Activated naive CD4-positive, alpha-beta T cell treated with anti-CD3 and anti-CD28 coated beads for 36 hours (primary cell): Measurements from ENCODE around the gene GTF3C5. TPM values are rescaled to one million over a fixed set of nuclear protein-coding genes. Genes with fewer than 3 reads are reported as not detected.
"Not testable (repeated sequence)": the region's sequence is repeated elsewhere in the genome, so short reads cannot be mapped to it uniquely, and the experiment has no call there.

Experiments used
- CTCF ChIA-PET: fragments of 350-600 bp; sonication (Branson Sonifier 250); formaldehyde crosslinking; loops from one replicate; lab custom pipeline; 2021; ENCODE audit warnings: antibody characterized with exemption; lab: Charles Lee
- DNase-seq: peaks from one replicate; pipeline ENCODE4 v3.0.0-alpha.2; 2020
- H3K27ac Mint-ChIP-seq: one replicate; pipeline ENCODE4 v1.8.0; 2021; ENCODE audit warnings: mild to moderate bottlenecking, mixed read lengths
- H3K27me3 Mint-ChIP-seq: one replicate; pipeline ENCODE4 v1.8.0; 2021; ENCODE audit warnings: low read depth, mixed read lengths
- H3K36me3 Mint-ChIP-seq: one replicate; pipeline ENCODE4 v1.8.0; 2021; ENCODE audit warnings: low read depth, mixed read lengths
- H3K4me1 Mint-ChIP-seq: one replicate; pipeline ENCODE4 v1.8.0; 2021; ENCODE audit warnings: low read depth, mixed read lengths
- H3K4me3 Mint-ChIP-seq: one replicate; pipeline ENCODE4 v1.8.0; 2021; ENCODE audit warnings: mild to moderate bottlenecking, moderate library complexity, mixed read lengths
- H3K9me3 Mint-ChIP-seq: one replicate; pipeline ENCODE4 v1.8.0; 2021; ENCODE audit warnings: mixed read lengths
- intact Hi-C: fragments of 100-400 bp; cut with micrococcal nuclease; formaldehyde crosslinking; loops from one replicate; pipeline ENCODE4 v1.15.1; 2023
- total RNA-seq, 2 experiments: library from RNA; stranded (reverse); gene quantifications; one replicate each; pipeline ENCODE4 v1.2.3, GENCODE V29; 2021

Gene GTF3C5
- total RNA-seq, 2 experiments from 2014 or later = 102 to 108 TPM

DNA sequence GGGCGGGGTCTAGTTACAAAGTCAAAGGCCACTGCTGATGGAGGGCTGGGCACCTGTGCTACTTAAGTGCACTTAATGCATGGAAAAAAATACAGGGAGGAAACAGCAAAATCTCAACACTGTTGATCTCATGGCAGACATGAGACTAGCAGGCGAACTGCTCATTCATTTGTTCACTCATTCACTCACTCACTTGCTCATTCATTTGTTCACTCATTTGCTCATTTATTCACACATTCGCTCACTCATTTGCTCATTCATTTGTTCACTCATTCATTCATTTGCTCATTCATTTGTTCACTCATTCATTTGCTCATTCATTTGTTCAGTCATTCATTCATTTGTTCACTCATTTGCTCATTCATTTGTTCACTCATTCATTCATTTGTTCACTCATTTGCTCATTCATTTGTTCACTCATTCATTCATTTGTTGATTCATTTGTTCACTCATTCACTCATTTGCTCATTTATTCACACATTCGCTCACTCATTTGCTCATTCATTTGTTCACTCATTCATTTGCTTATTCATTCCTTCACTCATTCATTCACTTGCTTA lies 40.7 kb upstream of the GTF3C5 start:
- CTCF ChIA-PET, H3K4me1 Mint-ChIP-seq, H3K36me3 Mint-ChIP-seq, DNase-seq, intact Hi-C loops, H3K9me3 Mint-ChIP-seq, H3K4me3 Mint-ChIP-seq, H3K27ac Mint-ChIP-seq: not testable (repeated sequence)
- H3K27me3 Mint-ChIP-seq = peaks cover 11% of the 10 kb centered on the region

DNA sequence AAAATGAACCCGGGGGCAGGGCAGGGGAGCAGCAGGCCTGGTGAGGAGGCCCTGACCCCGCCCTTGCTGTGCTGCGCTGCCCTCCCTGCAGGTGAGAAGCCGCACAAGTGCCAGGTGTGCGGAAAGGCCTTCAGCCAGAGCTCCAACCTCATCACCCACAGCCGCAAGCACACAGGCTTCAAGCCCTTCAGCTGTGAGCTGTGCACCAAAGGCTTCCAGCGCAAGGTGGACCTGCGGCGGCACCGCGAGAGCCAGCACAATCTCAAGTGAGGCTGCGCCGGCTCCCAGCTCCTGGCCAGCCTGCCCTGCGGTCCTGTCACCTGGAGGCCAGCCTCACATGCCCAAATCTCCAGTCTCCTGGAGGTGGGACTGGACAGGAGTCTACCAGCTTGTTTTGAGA lies 40.0 kb upstream of the GTF3C5 start:
- H3K4me1 Mint-ChIP-seq = peaks cover 5% of the 10 kb centered on the region
- H3K4me3 Mint-ChIP-seq = no peak overlapping the region
- no peak for DNase-seq
- H3K27ac Mint-ChIP-seq = no peak overlapping the region
- H3K27me3 Mint-ChIP-seq = peaks cover 8% of the 10 kb centered on the region
- no peaks in the 10 kb centered on the region for H3K9me3 Mint-ChIP-seq
- CTCF ChIA-PET = interaction anchor here (1.4 kb wide), 1 partner anchor 31 kb away, joined by 5 read pairs; no protein-coding TSS in a partner anchor
- H3K36me3 Mint-ChIP-seq = no peaks in the 10 kb centered on the region
- intact Hi-C loops = no loop called here

GRCh38 chr9:132991351-132992300 lies 39.2 kb upstream of the GTF3C5 start:
- no peak overlapping the region for H3K4me3 Mint-ChIP-seq
- H3K27me3 Mint-ChIP-seq = peaks cover 4% of the 10 kb centered on the region
- peaks cover 5% of the 10 kb centered on the region for H3K4me1 Mint-ChIP-seq
- DNase-seq = no peak
- CTCF ChIA-PET = interaction anchor here (1.4 kb wide), 1 partner anchor 31 kb away, joined by 5 read pairs; no protein-coding TSS in a partner anchor
- no peak overlapping the region for H3K27ac Mint-ChIP-seq
- no peaks in the 10 kb centered on the region for H3K36me3 Mint-ChIP-seq
- intact Hi-C loops = no loop called here
- no peaks in the 10 kb centered on the region for H3K9me3 Mint-ChIP-seq

DNA sequence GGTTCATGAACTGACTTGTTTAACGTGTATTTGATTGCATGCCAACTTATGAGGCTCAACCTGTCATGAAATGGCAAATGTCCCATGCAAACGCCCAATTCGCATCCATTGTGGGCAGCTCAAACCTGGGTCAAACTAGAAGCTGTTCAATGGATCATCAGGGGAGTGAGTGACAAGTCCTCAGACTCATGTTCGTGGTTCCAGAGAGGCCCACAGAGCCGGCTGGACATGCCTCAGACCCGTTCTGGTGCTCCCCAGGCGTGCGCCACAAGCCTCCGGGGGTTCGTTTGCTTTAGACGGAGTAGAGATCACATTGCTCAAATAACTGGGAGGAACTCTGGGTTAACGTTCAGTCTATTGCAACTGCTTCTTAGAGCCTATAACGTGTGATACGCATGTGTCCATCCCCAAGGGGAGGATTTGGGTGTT lies 37.3 kb upstream of the GTF3C5 start:
- CTCF ChIA-PET = interaction anchor here (0.9 kb wide), 1 partner anchor 29 kb away, joined by 3 read pairs; no protein-coding TSS in a partner anchor
- Mint-ChIP-seq H3K36me3 (no peaks in the 10 kb centered on the region), H3K4me1 (peaks cover 5% of the 10 kb centered on the region), H3K27me3 (no peaks in the 10 kb centered on the region), H3K27ac (no peak overlapping the region), H3K9me3 (no peaks in the 10 kb centered on the region), H3K4me3 (no peak overlapping the region)
- intact Hi-C loops = no loop called here
- DNase-seq = no peak

DNA sequence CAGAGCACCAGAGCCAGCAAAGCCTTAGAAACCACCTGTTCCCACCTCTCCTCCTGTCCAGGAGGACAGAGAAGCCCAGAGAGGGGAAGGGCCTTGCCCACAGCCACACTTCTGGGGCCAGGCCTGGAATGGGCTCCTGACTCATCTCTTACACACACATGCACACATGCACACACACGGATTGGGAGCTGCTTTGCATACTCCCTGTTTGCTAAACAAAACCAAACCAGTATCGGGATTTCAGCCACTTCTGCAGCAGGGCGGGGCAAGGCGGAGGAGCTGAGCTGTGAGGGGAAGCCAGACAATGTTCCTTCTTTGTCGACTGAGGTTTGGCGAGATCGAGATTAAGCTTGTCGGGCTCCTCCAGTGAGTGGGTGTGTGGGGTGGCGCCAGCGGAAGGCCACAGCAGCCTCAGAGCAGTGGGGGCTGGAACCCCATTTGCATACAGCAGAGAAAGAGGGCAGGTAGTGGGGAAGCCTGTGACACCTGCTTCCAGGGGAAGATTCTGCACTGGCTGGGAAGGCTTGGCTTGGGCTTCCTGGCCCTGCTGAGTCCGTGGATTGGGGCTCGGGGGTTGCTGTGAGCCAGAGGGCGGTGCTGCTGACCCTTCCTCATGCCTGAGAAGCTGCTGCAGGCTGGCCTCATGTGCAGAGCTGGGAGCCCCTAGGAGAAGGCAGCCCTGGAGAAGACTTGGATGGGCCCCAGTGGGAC lies 36.2 kb upstream of the GTF3C5 start:
- CTCF ChIA-PET = interaction anchor here (0.6 kb wide), 1 partner anchor 56 kb away, joined by 3 read pairs; no protein-coding TSS in a partner anchor
- Mint-ChIP-seq H3K27ac (no peak overlapping the region), H3K36me3 (no peaks in the 10 kb centered on the region), H3K9me3 (no peaks in the 10 kb centered on the region), H3K27me3 (no peaks in the 10 kb centered on the region), H3K4me3 (no peak overlapping the region), H3K4me1 (peaks cover 5% of the 10 kb centered on the region)
- no peak for DNase-seq
- intact Hi-C loops = no loop called here

- intact Hi-C loops = no loop called here
- Mint-ChIP-seq H3K36me3 (no peaks in the 10 kb centered on the region), H3K4me1 (peaks cover 5% of the 10 kb centered on the region), H3K27me3 (peaks cover 3% of the 10 kb centered on the region), H3K4me3 (no peak overlapping the region), H3K27ac (no peak overlapping the region), H3K9me3 (no peaks in the 10 kb centered on the region)
- no peak for DNase-seq
- CTCF ChIA-PET = interaction anchor here (0.6 kb wide), 1 partner anchor 57 kb away, joined by 3 read pairs; no protein-coding TSS in a partner anchor
Measured at GRCh38 chr9:132995121-132995420, 35.7 kb upstream of the GTF3C5 start.

DNA sequence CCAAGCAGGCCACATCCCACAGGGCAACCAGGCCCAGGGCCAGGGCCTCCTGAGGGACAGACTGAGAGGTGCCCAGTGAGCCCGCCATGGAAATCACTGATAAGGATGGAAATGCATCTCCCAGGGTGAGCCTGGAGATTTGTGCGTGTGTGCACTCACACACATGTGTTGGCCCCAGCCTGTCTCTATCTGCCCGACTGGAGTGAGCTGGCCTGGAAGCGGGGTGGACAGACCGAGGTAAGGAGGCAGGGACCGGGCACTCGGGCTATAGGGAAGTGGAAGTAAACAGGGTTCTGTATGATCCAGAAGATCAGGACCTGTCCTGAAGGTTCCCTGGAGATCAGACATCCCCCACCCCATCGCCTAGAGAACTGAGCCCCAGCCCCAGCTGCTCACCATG lies 34.9 kb upstream of the GTF3C5 start:
- Mint-ChIP-seq H3K4me1 (peaks cover 5% of the 10 kb centered on the region), H3K9me3 (no peaks in the 10 kb centered on the region), H3K27ac (no peak overlapping the region), H3K27me3 (peaks cover 9% of the 10 kb centered on the region), H3K4me3 (no peak overlapping the region), H3K36me3 (no peaks in the 10 kb centered on the region)
- intact Hi-C loops = no loop called here
- DNase-seq = no peak
- CTCF ChIA-PET = no interaction called here

- H3K4me3 Mint-ChIP-seq = no peak overlapping the region
- intact Hi-C loops = no loop called here
- H3K36me3 Mint-ChIP-seq = no peaks in the 10 kb centered on the region
- peaks cover 5% of the 10 kb centered on the region for H3K4me1 Mint-ChIP-seq
- DNase-seq = no peak
- peaks cover 10% of the 10 kb centered on the region for H3K27me3 Mint-ChIP-seq
- H3K9me3 Mint-ChIP-seq = no peaks in the 10 kb centered on the region
- no peak overlapping the region for H3K27ac Mint-ChIP-seq
- CTCF ChIA-PET = no interaction called here
Measured at GRCh38 chr9:132996526-132996925, 34.3 kb upstream of the GTF3C5 start.

- Mint-ChIP-seq H3K36me3 (no peaks in the 10 kb centered on the region), H3K4me1 (peaks cover 5% of the 10 kb centered on the region), H3K27me3 (peaks cover 15% of the 10 kb centered on the region), H3K9me3 (no peaks in the 10 kb centered on the region), H3K27ac (no peak overlapping the region), H3K4me3 (no peak overlapping the region)
- CTCF ChIA-PET = no interaction called here
- intact Hi-C loops = no loop called here
- no peak for DNase-seq
Measured at GRCh38 chr9:132997591-132997990, 33.2 kb upstream of the GTF3C5 start.

DNA sequence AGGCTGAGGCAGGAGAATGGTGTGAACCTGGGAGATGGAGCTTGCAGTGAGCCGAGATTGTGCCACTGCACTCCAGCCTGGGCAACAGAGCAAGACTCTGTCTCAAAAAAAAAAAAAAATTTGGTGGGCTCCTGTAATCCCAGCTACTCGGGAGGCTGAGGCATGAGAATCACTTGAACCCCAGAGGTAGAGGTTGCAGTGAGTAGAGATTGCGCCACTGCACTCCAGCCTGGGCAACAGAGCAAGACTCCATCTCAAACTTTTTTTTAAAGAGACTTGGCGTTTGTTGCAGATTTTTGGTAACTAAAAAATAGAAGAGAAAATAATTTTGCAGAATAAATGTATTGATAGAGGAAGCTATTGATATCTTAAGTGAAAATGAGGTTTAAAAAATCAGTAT lies 32.6 kb upstream of the GTF3C5 start:
- H3K4me3 Mint-ChIP-seq, H3K9me3 Mint-ChIP-seq, H3K36me3 Mint-ChIP-seq, intact Hi-C loops, H3K4me1 Mint-ChIP-seq, H3K27ac Mint-ChIP-seq, CTCF ChIA-PET, DNase-seq: not testable (repeated sequence)
- peaks cover 20% of the 10 kb centered on the region for H3K27me3 Mint-ChIP-seq

DNA sequence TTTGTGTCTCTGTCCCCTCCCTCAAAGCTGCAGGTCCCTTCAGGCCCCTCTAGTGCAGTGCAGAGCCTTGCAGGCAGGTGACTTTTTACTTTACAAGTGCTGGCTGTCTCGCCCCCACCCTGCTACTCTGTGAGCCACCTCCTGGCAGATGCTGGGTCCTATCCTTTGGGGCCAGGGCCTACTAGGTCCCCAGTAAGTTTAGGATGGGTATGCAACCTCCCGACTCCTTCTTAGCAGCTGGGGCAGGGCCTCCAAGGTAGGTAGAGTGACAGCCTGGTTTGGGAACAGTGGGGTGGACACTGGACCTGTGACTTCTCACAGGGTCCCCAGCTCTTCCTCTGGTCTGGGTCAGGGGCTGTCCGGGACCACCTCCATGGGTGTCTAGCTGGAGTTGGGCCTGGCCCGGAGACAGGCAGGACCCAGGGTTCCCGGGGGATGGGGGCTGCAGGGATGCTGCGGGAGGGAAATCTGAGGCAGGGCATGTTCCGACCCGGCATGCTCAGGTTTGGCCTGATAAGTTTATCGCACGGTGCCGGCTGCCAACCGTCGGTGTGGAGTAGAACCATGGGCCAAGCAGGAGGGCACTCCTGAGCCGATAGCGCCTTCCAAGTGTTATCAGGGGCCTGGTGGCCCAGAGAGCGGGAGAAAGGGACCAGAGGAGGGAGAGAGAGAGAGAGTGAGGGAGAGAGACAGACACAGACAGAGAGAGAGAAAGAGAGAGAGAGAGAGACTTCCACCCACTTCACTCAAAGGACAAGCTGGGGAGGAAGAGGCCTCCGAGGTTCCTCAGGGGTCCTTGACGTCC lies 31.8 kb upstream of the GTF3C5 start:
- peaks cover 5% of the 10 kb centered on the region for H3K4me1 Mint-ChIP-seq
- no peak overlapping the region for H3K4me3 Mint-ChIP-seq
- no peaks in the 10 kb centered on the region for H3K36me3 Mint-ChIP-seq
- H3K9me3 Mint-ChIP-seq = no peaks in the 10 kb centered on the region
- intact Hi-C loops = no loop called here
- no peak overlapping the region for H3K27ac Mint-ChIP-seq
- H3K27me3 Mint-ChIP-seq = peaks cover 28% of the 10 kb centered on the region
- CTCF ChIA-PET = no interaction called here
- DNase-seq = no peak
